GM10266 (cell line): Measurements from ENCODE around the gene RTL3.

Experiments used
- DNase-seq: peaks from one replicate; pipeline ENCODE4 v3.0.0; 2012; ENCODE audit errors: extremely low spot score
- CTCF ChIP-seq: IDR thresholded peaks from 2 replicates; pipeline ENCODE4 v1.5.1; 2012; ENCODE audit warnings: mild to moderate bottlenecking, low read depth; ENCODE audit not compliant: control insufficient read depth, insufficient read depth; ENCODE audit errors: missing control alignments

RTL3 gene

GRCh38 chrX:78622831-78623230 lies 36.3 kb downstream of the RTL3 start:
- no peak for DNase-seq
- TF ChIP-seq CTCF: no peak

GRCh38 chrX:78619834-78620233 lies 39.3 kb downstream of the RTL3 start:
- no peak for DNase-seq
- no peak for TF ChIP-seq CTCF

GRCh38 chrX:78618987-78619386 lies 40.1 kb downstream of the RTL3 start:
- TF ChIP-seq CTCF: no peak
- DNase-seq: no peak

- DNase-seq: no peak
- TF ChIP-seq CTCF: no peak
Measured at GRCh38 chrX:78614264-78614663, 44.9 kb downstream of the RTL3 start.
